GM12878 (cell line): ENCODE data around the gene TUBB. TPM values are rescaled to one million over a fixed set of nuclear protein-coding genes. Genes with fewer than 3 reads are reported as not detected.
A peak's percentile ranks its signal among the peaks of the same experiment; 100 is the strongest.

Experiments used
- ATAC-seq: fragments of 200-7000 bp; cut with Tn5 transposase; 3 replicates; pipeline ENCODE4 v1.9.1; 2020; ENCODE audit warnings: mild to moderate bottlenecking, moderate library complexity
- BruUV-seq: library from RNA; stranded (reverse); fragments of 400-500 nt; replicated peaks from 2 replicates; lab custom pipeline; 2021; lab: Mats Ljungman, UMichigan
- CTCF ChIA-PET: fragments of 300-600 bp; sonication (Branson Sonifier 250); formaldehyde crosslinking; extraction: SDS; loops from one replicate; lab custom pipeline; 2021; ENCODE audit warnings: inconsistent platforms; lab: Yijun Ruan, JAX
- POLR2A ChIA-PET: fragments of 350-600 bp; formaldehyde crosslinking; extraction: SDS; loops from one replicate; lab custom pipeline; 2021; ENCODE audit warnings: inconsistent platforms; lab: Charles Lee
- RAD21 ChIA-PET: fragments of 300-600 bp; sonication (Branson Sonifier 250); formaldehyde crosslinking; loops from one replicate; lab custom pipeline; 2023; ENCODE audit warnings: antibody characterized with exemption; ENCODE audit not compliant: unreplicated experiment; lab: Charles Lee
- SMC1A ChIA-PET: fragments of 300-600 bp; sonication (Branson Sonifier 250); formaldehyde crosslinking; loops from one replicate; lab custom pipeline; 2023; ENCODE audit not compliant: unreplicated experiment, uncharacterized antibody; lab: Charles Lee
- DNase-seq: peaks from one replicate; pipeline ENCODE4 v3.0.0-alpha.2; 2011; ENCODE audit warnings: low read depth, low spot score
- FAIRE-seq: peaks from 3 replicates; lab custom pipeline; 2011; peaks lifted over from hg19 to GRCh38; lab: Jason Lieb, UNC
- H2AFZ ChIP-seq: 2 replicates; pipeline ENCODE4 v1.6.0; 2011; ENCODE audit warnings: low read depth, low read length, control low read depth; ENCODE audit not compliant: control insufficient read depth
- H3K27ac ChIP-seq: 2 replicates; pipeline ENCODE4 v1.5.1; 2011; ENCODE audit warnings: control low read depth; ENCODE audit not compliant: control insufficient read depth, insufficient read depth
- H3K27me3 ChIP-seq, 2 experiments: replicated peaks in 1 of 2; 2 replicates each; pipeline versions ENCODE4 v1.6.0 to v1.6.1; 2011; ENCODE audit warnings: low read length in 1 of 2; ENCODE audit not compliant: control insufficient read depth in 2 of 2, insufficient read depth in 2 of 2
- H3K36me3 ChIP-seq, 2 experiments: 2 replicates each; pipeline ENCODE4 v1.5.1; 2011; ENCODE audit warnings: low read length in 1 of 2; ENCODE audit not compliant: control insufficient read depth in 2 of 2, insufficient read depth in 2 of 2
- H3K4me1 ChIP-seq: 2 replicates; pipeline ENCODE4 v1.6.1; 2011; ENCODE audit warnings: mild to moderate bottlenecking, low read length, moderate library complexity, mixed read lengths; ENCODE audit not compliant: control insufficient read depth, insufficient read depth
- H3K4me2 ChIP-seq: 2 replicates; pipeline ENCODE4 v1.6.0; 2011; ENCODE audit warnings: control low read depth; ENCODE audit not compliant: control insufficient read depth, insufficient read depth
- H3K4me3 ChIP-seq: fragments of 200-600 bp; sonication (generic); 2 replicates; pipeline ENCODE4 v1.5.1; 2016
- H3K79me2 ChIP-seq: 2 replicates; pipeline ENCODE4 v1.6.0; 2011; ENCODE audit warnings: low read length; ENCODE audit not compliant: control insufficient read depth, insufficient read depth
- H3K9ac ChIP-seq: 2 replicates; pipeline ENCODE4 v1.8.0; 2011; ENCODE audit warnings: low read length, control low read depth, mixed read lengths; ENCODE audit not compliant: control insufficient read depth, insufficient read depth
- H3K9me3 ChIP-seq: replicated peaks from 3 replicates; pipeline ENCODE4 v1.5.1; 2011; ENCODE audit warnings: mild to moderate bottlenecking, low read length; ENCODE audit not compliant: control insufficient read depth, insufficient read depth
- H4K20me1 ChIP-seq: 2 replicates; pipeline ENCODE4 v1.6.0; 2011; ENCODE audit not compliant: control insufficient read depth, insufficient read depth
- ESRRA ChIP-seq: IDR thresholded peaks from 2 replicates; pipeline ENCODE4 v1.6.1; 2012; ENCODE audit warnings: mild to moderate bottlenecking, low read length, improper control_type of control experiment
- ETV6 ChIP-seq, 2 experiments: fragments of 450-650 bp in 1 of 2; IDR thresholded peaks in 1 of 2; conservative IDR thresholded peaks in 1 of 2; 2 replicates each; pipeline ENCODE4 v1.6.1; 2014; ENCODE audit warnings: antibody characterized with exemption in 1 of 2, borderline replicate concordance in 1 of 2, low read depth in 1 of 2, mild to moderate bottlenecking in 1 of 2, moderate library complexity in 1 of 2
- HDAC2 ChIP-seq: fragments of 200-600 bp; sonication (generic); IDR thresholded peaks from 2 replicates; pipeline ENCODE4 v1.6.1; 2017
- IKZF1 ChIP-seq: fragments of 450-650 bp; conservative IDR thresholded peaks from 2 replicates; pipeline ENCODE4 v1.6.1; 2017; ENCODE audit warnings: antibody characterized with exemption, mild to moderate bottlenecking
- PBX3 ChIP-seq: IDR thresholded peaks from 2 replicates; pipeline ENCODE4 v1.6.1; 2011; ENCODE audit warnings: mild to moderate bottlenecking, low read depth, low read length, moderate library complexity; ENCODE audit not compliant: insufficient replicate concordance
- POLR2AphosphoS2 ChIP-seq: IDR thresholded peaks from 2 replicates; pipeline ENCODE4 v1.6.1; 2011; ENCODE audit warnings: low read depth, mild to moderate bottlenecking, low read length, improper control_type of control experiment, moderate library complexity
- SPI1 ChIP-seq: IDR thresholded peaks from 2 replicates; pipeline ENCODE4 v1.6.1; 2011; ENCODE audit warnings: low read depth, mild to moderate bottlenecking, low read length, moderate library complexity, borderline replicate concordance; ENCODE audit not compliant: insufficient read depth
- STAT3 ChIP-seq: IDR thresholded peaks from 2 replicates; pipeline ENCODE4 v1.6.1; 2011; ENCODE audit warnings: low read depth, low read length, improper control_type of control experiment
- TARDBP ChIP-seq: IDR thresholded peaks from 2 replicates; pipeline ENCODE4 v1.6.1; 2016; ENCODE audit warnings: borderline replicate concordance
- WGBS: methylation state at CpG from one replicate; pipeline ENCODE4 v1.1.6; 2016; ENCODE audit warnings: low lambda C conversion rate; ENCODE audit not compliant: insufficient replicate concordance, insufficient coverage; ENCODE audit errors: missing lambda C conversion rate; 5-methylcytosine and 5-hydroxymethylcytosine counted together
- in situ Hi-C: fragments of 300-500 bp; cut with MboI; formaldehyde crosslinking; loops from 9 replicates; pipeline ENCODE4 v1.14.3; 2018; ENCODE audit warnings: mixed read lengths
- intact Hi-C: fragments of 100-400 bp; cut with micrococcal nuclease; formaldehyde crosslinking; loops from one replicate; pipeline ENCODE4 v1.14.2; 2022; ENCODE audit not compliant: unreplicated experiment
- polyA plus RNA-seq, 11 experiments: library from polyadenylated mRNA; depleted of rRNA in 4 of 11; unstranded in 6 of 11; stranded (reverse) in 5 of 11; fragments of >200 nt; fragmentation: Nextera tagmentation in 4 of 11; fragmentation: Illumina TruSeq in 1 of 11; extraction: Ambion mirVana in 4 of 11; extraction: Trizol in 1 of 11; gene quantifications; 1 replicate in 1 of 11; 2 replicates in 10 of 11; pipeline versions ENCODE4 v1.2.1 to v1.2.3, GENCODE V29; 2011 to 2016; ENCODE audit warnings: inconsistent platforms in 2 of 11, missing spikeins in 2 of 11, low read depth in 1 of 11
- total RNA-seq, 4 experiments: library from RNA; depleted of rRNA in 3 of 4; stranded (reverse); fragments of >200 nt in 3 of 4; fragmentation: Illumina TruSeq in 1 of 4; extraction: Trizol in 1 of 4; gene quantifications; 2 replicates each; pipeline versions ENCODE4 v1.2.1 to v1.2.3, GENCODE V29; 2013 to 2021
- TF ChIP-seq, protein P1 (sequence below): IDR thresholded peaks from 2 replicates; pipeline ENCODE4 v1.6.1; 2012; ENCODE audit warnings: low read depth, low read length, improper control_type of control experiment

Gene TUBB
- total and polyA plus RNA-seq, 10 of the 15 experiments (the other 5 are each of a cell fraction or from before 2014, with no cell fraction given) = 1,039 to 3,052 (median 1,656) TPM

GRCh38 chr6:30683980-30684338 lies 36.2 kb upstream of the TUBB start:
- POLR2A ChIA-PET = interaction anchor here (0.6 to 9.5 kb wide), 6 partner anchors 36 to 71 kb away, joined by 3 to 200 read pairs (median 4); partner anchors contain the start of genes MDC1 and TUBB
- peak overlapping the region; percentile 100 for H3K4me3 ChIP-seq
- peak overlapping the region; percentile 75 for H3K9ac ChIP-seq
- ATAC-seq (no peak), DNase-seq (no peak), FAIRE-seq (no peak)
- H3K36me3 ChIP-seq = peaks cover 0 to 9% of the 10 kb centered on the region in 2 experiments; a peak in 3 of 4 replicates
- peaks cover 98% of the 10 kb centered on the region for H3K79me2 ChIP-seq
- 0% methylated on average over 1 of the region's 2 CpGs for WGBS
- no TSS peak for BruUV-seq
- H4K20me1 ChIP-seq = peaks cover 5% of the 10 kb centered on the region; the same call in 1 of the 2 replicates
- H3K4me2 ChIP-seq = peak overlapping the region; percentile 89
- RAD21 ChIA-PET = interaction anchor here (0.8 to 14.2 kb wide), 5 partner anchors 37 to 154 kb away, joined by 3 to 232 read pairs (median 3); partner anchors contain the start of genes MDC1 and TUBB
- H3K4me1 ChIP-seq = peaks cover 16% of the 10 kb centered on the region
- H3K27me3 ChIP-seq = no peaks in the 10 kb centered on the region
- SMC1A ChIA-PET = interaction anchor here (11.3 kb wide), 1 partner anchor 40 kb away, joined by 265 read pairs; the partner anchor contains the start of genes MDC1 and TUBB
- no peak for TF ChIP-seq TARDBP
- TF ChIP-seq ESRRA = no peak
- H3K27ac ChIP-seq = peak overlapping the region; percentile 94
- CTCF ChIA-PET = interaction anchor here (0.9 to 9.5 kb wide), 3 partner anchors 10 to 137 kb away, joined by 4 to 487 read pairs (median 5); partner anchors contain the start of genes MDC1 and TUBB
- intact Hi-C loops (loop anchor here (5.0 kb wide), 2 partner anchors 143 to 193 kb away; no protein-coding TSS in a partner anchor), in situ Hi-C loops (loop anchor here (5.0 kb wide), 2 partner anchors 33 to 138 kb away; partner anchors contain the start of gene MDC1)
- H2AFZ ChIP-seq = no peak overlapping the region
- H3K9me3 ChIP-seq = no peaks in the 10 kb centered on the region

GRCh38 chr6:30684386-30685156 lies 35.6 kb upstream of the TUBB start:
- Histone ChIP-seq H3K9ac (peak overlapping the region; percentile 94), H3K4me2 (peak overlapping the region; percentile 89), H3K79me2 (peaks cover 100% of the 10 kb centered on the region), H3K4me1 (peaks cover 18% of the 10 kb centered on the region), H3K4me3 (peak overlapping the region; percentile 100), H2AFZ (no peak overlapping the region), H3K36me3 (peaks cover 0 to 9% of the 10 kb centered on the region in 2 experiments; a peak in 3 of 4 replicates), H3K27me3 (no peaks in the 10 kb centered on the region), H3K27ac (peak overlapping the region; percentile 96), H3K9me3 (no peaks in the 10 kb centered on the region), H4K20me1 (peaks cover 5% of the 10 kb centered on the region; the same call in 1 of the 2 replicates)
- ChIA-PET SMC1A (interaction anchor here (1.0 to 11.3 kb wide), 4 partner anchors 40 to 70 kb away, joined by 3 to 265 read pairs (median 4); partner anchors contain the start of genes MDC1 and TUBB), CTCF (interaction anchor here (0.9 to 9.5 kb wide), 6 partner anchors 9 to 136 kb away, joined by 3 to 487 read pairs (median 4); partner anchors contain the start of genes DHX16, MDC1 and TUBB), POLR2A (interaction anchor here (0.6 to 9.5 kb wide), 7 partner anchors 35 to 230 kb away, joined by 3 to 200 read pairs (median 4); partner anchors contain the start of genes MDC1, TUBB and VARS2), RAD21 (interaction anchor here (0.8 to 14.2 kb wide), 5 partner anchors 36 to 155 kb away, joined by 3 to 232 read pairs (median 3); partner anchors contain the start of genes MDC1 and TUBB)
- WGBS = under 1% methylated on average over 21 of the region's 21 CpGs
- no TSS peak for BruUV-seq
- no peak for DNase-seq
- in situ Hi-C loops = loop anchor here (5.0 kb wide), 2 partner anchors 33 to 138 kb away; partner anchors contain the start of gene MDC1
- intact Hi-C loops = loop anchor here (5.0 kb wide), 2 partner anchors 143 to 193 kb away; no protein-coding TSS in a partner anchor
- ATAC-seq = no peak
- no peak for FAIRE-seq
- 0 out of 4 replicates have a peak, but pooled peaks of 1 of the 2 experiments have one; percentile 44 for TF ChIP-seq ETV6 (conservative IDR thresholded peaks at IDR 0.05 in 1 of 2, IDR thresholded peaks at IDR 0.05 in 1 of 2; ENCODE audit: borderline replicate concordance in 1 of 2, low read depth in 1 of 2)
- peak; percentile 1 for TF ChIP-seq PBX3
- TF ChIP-seq, protein P1, sequence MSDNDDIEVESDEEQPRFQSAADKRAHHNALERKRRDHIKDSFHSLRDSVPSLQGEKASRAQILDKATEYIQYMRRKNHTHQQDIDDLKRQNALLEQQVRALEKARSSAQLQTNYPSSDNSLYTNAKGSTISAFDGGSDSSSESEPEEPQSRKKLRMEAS = no peak
- TF ChIP-seq HDAC2 = no peak
- TF ChIP-seq IKZF1 = 0 out of 2 replicates have a peak, but pooled peaks have one; percentile 21
- TF ChIP-seq STAT3 = no peak
- no peak for TF ChIP-seq POLR2AphosphoS2
- no peak for TF ChIP-seq SPI1
